Measurements from ENCODE around the gene PLCB1.

PLCB1 gene

DNA sequence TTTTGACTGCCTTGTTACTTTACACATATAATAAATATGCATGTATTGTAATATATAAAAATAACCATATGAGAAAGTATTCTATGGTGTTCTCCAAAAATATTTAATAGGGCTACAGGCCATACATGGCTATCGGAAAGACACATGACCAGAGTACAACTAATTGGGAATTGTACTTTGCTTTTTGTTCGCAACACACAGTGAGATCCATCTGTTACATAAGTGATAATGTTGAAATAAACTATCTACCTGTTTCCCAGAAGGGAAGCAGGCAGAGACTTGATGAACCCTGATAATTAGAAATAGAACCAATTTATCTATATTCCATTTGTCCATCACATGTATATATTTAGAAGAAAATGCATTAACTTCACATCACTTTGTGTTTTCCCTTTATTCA is 592.8 kb downstream of the PLCB1 start:
- Mint-ChIP-seq H3K27me3 (peaks cover 8% of the 10 kb centered on the region), H3K27ac (no peak overlapping the region), H3K9me3 (no peaks in the 10 kb centered on the region), H3K36me3 (no peaks in the 10 kb centered on the region), H3K4me3 (no peak overlapping the region), H3K4me1 (no peaks in the 10 kb centered on the region)
- ATAC-seq, result no peak

DNA sequence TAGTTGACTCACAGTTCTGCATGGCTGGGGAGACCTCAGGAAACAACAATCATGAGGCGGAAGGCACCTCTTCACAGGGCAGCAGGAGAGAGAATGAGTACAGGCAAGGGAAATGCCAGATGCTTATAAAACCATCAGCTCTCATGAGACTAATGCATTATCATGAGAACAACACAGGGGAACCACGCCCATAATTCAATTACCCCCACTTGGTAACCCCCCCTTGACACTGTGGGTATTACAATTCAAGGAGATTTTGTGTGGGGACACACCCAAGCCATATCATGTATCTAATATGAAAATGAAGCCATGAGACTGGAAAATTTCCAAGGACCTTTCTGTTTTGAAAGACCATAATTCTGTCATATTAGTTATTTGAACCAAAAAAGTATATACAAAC is 594.4 kb downstream of the PLCB1 start:
- no peak for ATAC-seq

GRCh38 chr20:8735014-8735413 is 602.9 kb downstream of the PLCB1 start:
- H3K27ac Mint-ChIP-seq, result no peak overlapping the region
- no peaks in the 10 kb centered on the region for H3K4me1 Mint-ChIP-seq
- H3K36me3 Mint-ChIP-seq, result no peaks in the 10 kb centered on the region
- no peaks in the 10 kb centered on the region for H3K27me3 Mint-ChIP-seq
- H3K9me3 Mint-ChIP-seq, result peaks cover 3% of the 10 kb centered on the region
- no peak for ATAC-seq
- H3K4me3 Mint-ChIP-seq, result no peak overlapping the region

More for the DNA sequence above, 594.4 kb downstream of the PLCB1 start:
- no peaks in the 10 kb centered on the region for H3K9me3 Mint-ChIP-seq
- H3K4me1 Mint-ChIP-seq, result no peaks in the 10 kb centered on the region
- H3K27me3 Mint-ChIP-seq, result peaks cover 8% of the 10 kb centered on the region
- no peaks in the 10 kb centered on the region for H3K36me3 Mint-ChIP-seq
- H3K4me3 Mint-ChIP-seq, result no peak overlapping the region
- H3K27ac Mint-ChIP-seq, result no peak overlapping the region

GRCh38 chr20:8735674-8736073 is 603.6 kb downstream of the PLCB1 start:
- ATAC-seq, result no peak
- no peak overlapping the region for H3K4me3 Mint-ChIP-seq
- H3K4me1 Mint-ChIP-seq, result no peaks in the 10 kb centered on the region
- H3K27me3 Mint-ChIP-seq, result no peaks in the 10 kb centered on the region
- H3K9me3 Mint-ChIP-seq, result peaks cover 3% of the 10 kb centered on the region
- no peak overlapping the region for H3K27ac Mint-ChIP-seq
- H3K36me3 Mint-ChIP-seq, result no peaks in the 10 kb centered on the region

DNA sequence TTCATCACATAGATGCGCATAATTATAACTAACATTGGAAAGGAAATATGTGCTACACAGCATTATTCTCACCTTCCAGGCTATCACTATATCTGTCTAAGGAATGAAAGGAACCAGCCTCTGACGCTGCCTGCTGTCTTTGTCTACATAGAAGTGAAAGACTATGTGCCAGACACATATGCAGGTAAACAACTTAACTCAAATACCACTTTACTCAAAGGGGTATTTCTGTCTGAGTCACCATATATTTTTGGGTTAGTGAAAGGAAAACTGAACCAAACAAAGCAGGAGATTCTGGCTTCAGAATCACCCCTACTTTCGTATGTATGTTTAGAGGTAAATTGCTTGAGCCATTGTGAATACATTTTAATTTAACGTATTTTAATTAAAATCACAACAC is 608.2 kb downstream of the PLCB1 start:
- peaks cover 3% of the 10 kb centered on the region for H3K9me3 Mint-ChIP-seq
- no peaks in the 10 kb centered on the region for H3K4me1 Mint-ChIP-seq
- H3K36me3 Mint-ChIP-seq, result no peaks in the 10 kb centered on the region
- H3K27me3 Mint-ChIP-seq, result no peaks in the 10 kb centered on the region
- no peak overlapping the region for H3K27ac Mint-ChIP-seq
- no peak overlapping the region for H3K4me3 Mint-ChIP-seq
- peak; percentile 48 for ATAC-seq

DNA sequence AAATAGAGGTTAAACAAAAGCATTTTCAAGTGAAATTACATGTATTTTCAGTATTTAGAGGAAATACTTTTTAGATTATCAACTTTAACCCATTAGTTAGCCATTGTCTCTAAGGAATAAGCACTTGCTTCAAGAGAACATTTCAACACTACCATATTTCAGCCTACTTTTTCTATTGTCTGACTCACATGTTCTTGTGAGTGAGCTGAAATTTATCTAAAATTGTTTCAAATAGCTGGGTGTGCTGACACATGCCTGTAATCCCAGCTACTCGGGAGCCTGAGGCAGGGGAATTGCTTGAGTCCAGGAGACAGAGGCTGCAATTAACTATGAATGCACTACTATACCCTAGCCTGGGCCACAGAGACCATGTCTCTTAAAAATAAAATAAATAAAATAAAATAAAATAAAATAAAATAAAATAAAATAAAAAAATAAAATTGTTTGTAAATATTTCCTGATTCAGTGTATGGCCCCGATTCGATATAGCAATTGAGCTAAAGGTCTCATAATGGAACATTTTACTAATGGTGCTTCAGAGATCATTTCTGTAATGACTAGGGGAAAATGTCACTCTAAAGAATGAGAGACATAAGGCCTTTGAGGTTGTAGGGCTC is 612.3 kb downstream of the PLCB1 start:
- no peaks in the 10 kb centered on the region for H3K36me3 Mint-ChIP-seq
- no peak overlapping the region for H3K27ac Mint-ChIP-seq
- H3K4me3 Mint-ChIP-seq, result no peak overlapping the region
- H3K4me1 Mint-ChIP-seq, result no peaks in the 10 kb centered on the region
- H3K27me3 Mint-ChIP-seq, result no peaks in the 10 kb centered on the region
- H3K9me3 Mint-ChIP-seq, result no peaks in the 10 kb centered on the region
- no peak for ATAC-seq

DNA sequence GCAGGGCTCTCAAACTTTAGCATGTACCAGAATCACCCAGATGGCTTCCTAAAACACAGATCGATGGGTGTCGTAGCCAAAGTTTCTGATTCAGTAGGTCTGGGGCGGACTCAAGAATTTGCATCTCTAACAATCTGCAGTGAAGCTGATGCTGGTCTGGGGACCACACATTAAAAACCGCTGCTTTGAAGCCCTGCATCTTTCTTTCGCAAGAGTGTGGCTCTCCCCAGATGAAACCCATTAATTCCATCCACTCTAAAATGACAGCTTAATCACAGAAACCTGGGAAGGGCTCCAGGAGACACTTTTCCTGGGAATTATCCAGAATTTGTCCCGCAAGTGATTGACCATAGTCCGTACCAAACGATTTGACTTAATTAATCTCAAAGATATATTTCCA is 617.0 kb downstream of the PLCB1 start:
- Mint-ChIP-seq H3K9me3 (no peaks in the 10 kb centered on the region), H3K27me3 (no peaks in the 10 kb centered on the region), H3K4me1 (no peaks in the 10 kb centered on the region), H3K36me3 (no peaks in the 10 kb centered on the region), H3K4me3 (no peak overlapping the region), H3K27ac (no peak overlapping the region)
- ATAC-seq, result no peak

DNA sequence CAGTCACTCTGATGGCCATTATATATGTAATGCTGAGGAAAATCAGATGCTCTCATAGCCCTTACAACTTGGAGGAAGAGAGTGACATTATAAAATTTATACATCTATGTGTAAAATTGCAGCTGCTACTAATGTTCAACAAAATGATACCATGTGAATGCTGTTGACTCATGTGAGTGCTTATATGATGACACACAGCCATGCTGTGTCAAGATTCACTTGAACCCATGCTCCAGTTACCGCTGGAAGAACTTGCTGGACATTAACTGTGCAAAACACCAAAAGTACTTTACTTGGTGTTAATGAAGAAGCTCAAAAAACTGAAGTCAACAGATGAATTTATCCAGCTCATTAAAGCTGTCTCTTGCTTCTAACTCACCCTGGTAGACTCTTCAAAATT is 617.9 kb downstream of the PLCB1 start:
- Mint-ChIP-seq H3K36me3 (no peaks in the 10 kb centered on the region), H3K4me3 (no peak overlapping the region), H3K27me3 (no peaks in the 10 kb centered on the region), H3K9me3 (no peaks in the 10 kb centered on the region), H3K27ac (no peak overlapping the region), H3K4me1 (no peaks in the 10 kb centered on the region)
- no peak for ATAC-seq

GRCh38 chr20:8755340-8756118 is 623.5 kb downstream of the PLCB1 start:
- H3K4me1 Mint-ChIP-seq, result no peaks in the 10 kb centered on the region
- no peaks in the 10 kb centered on the region for H3K36me3 Mint-ChIP-seq
- no peaks in the 10 kb centered on the region for H3K27me3 Mint-ChIP-seq
- H3K27ac Mint-ChIP-seq, result no peak overlapping the region
- no peak overlapping the region for H3K4me3 Mint-ChIP-seq
- no peak for ATAC-seq
- H3K9me3 Mint-ChIP-seq, result no peaks in the 10 kb centered on the region

DNA sequence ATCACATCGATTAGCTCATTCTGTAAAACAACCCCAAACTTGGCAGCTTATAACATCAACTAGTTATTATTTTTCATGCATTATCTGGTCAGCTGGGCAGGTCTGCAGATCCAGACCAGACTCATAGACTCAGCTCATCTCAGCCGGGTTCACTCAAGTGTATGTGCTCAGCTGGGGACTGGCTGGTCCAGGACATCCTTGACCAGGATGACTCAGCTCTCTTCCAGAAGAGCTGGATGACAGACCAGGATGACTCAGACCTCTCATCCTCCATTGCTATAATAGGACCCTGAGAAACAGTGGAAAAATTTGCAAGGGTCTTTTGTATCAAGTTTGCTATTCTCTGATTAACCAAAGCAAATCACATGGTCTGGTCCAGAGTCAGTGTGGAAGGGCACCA is 624.3 kb downstream of the PLCB1 start:
- H3K9me3 Mint-ChIP-seq, result no peaks in the 10 kb centered on the region
- ATAC-seq, result no peak
- H3K4me1 Mint-ChIP-seq, result no peaks in the 10 kb centered on the region
- H3K4me3 Mint-ChIP-seq, result no peak overlapping the region
- H3K27me3 Mint-ChIP-seq, result no peaks in the 10 kb centered on the region
- no peak overlapping the region for H3K27ac Mint-ChIP-seq
- H3K36me3 Mint-ChIP-seq, result no peaks in the 10 kb centered on the region

DNA sequence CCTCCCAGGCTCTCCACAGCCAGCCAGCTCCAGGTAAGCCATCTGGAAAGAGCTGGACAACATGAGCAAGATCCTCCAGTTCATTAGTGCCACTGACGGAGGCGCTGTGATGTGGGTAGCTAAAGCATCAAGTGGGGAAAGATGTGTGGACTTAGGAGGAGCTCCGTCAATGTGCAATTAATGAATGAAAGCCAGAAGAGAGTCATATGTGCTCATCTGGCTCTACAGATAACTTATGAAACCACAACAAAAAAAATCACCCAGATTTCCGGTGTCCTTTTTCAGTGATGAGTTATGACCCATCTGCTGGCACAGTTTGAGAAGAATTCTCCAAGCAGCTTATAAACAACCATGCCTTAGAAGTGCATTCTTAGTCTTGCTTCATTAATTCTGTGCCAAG is 625.1 kb downstream of the PLCB1 start:
- no peak overlapping the region for H3K27ac Mint-ChIP-seq
- H3K4me3 Mint-ChIP-seq, result no peak overlapping the region
- H3K4me1 Mint-ChIP-seq, result no peaks in the 10 kb centered on the region
- no peaks in the 10 kb centered on the region for H3K36me3 Mint-ChIP-seq
- ATAC-seq, result no peak
- no peaks in the 10 kb centered on the region for H3K9me3 Mint-ChIP-seq
- no peaks in the 10 kb centered on the region for H3K27me3 Mint-ChIP-seq

- no peaks in the 10 kb centered on the region for H3K36me3 Mint-ChIP-seq
- ATAC-seq, result no peak
- no peaks in the 10 kb centered on the region for H3K4me1 Mint-ChIP-seq
- no peak overlapping the region for H3K27ac Mint-ChIP-seq
- H3K27me3 Mint-ChIP-seq, result no peaks in the 10 kb centered on the region
- H3K4me3 Mint-ChIP-seq, result no peak overlapping the region
- H3K9me3 Mint-ChIP-seq, result no peaks in the 10 kb centered on the region
Measured at GRCh38 chr20:8764344-8764962, 632.4 kb downstream of the PLCB1 start.

- Mint-ChIP-seq H3K27me3 (no peaks in the 10 kb centered on the region), H3K4me3 (no peak overlapping the region), H3K27ac (no peak overlapping the region), H3K9me3 (peaks cover 3% of the 10 kb centered on the region), H3K4me1 (no peaks in the 10 kb centered on the region), H3K36me3 (no peaks in the 10 kb centered on the region)
- ATAC-seq, result no peak
Measured at GRCh38 chr20:8766868-8767390, 634.9 kb downstream of the PLCB1 start.

DNA sequence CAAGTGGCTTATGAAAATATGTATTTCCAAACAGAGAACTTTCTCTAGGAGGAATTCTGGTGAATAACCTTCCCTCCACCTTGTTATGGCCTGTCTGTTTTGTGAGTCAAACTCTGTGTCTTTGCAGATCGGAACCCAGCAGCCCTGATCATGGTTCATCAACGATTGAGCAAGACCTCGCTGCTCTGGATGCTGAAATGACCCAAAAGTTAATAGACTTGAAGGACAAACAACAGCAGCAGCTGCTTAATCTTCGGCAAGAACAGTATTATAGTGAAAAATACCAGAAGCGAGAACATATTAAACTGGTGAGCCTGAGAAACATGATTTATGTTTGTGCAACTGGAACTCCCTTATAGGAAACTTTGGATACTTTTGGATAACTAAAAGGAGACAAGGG is 642.3 kb downstream of the PLCB1 start:
- ATAC-seq, result no peak
- Mint-ChIP-seq H3K27me3 (no peaks in the 10 kb centered on the region), H3K9me3 (peaks cover 3% of the 10 kb centered on the region), H3K27ac (no peak overlapping the region), H3K36me3 (no peaks in the 10 kb centered on the region), H3K4me1 (no peaks in the 10 kb centered on the region), H3K4me3 (no peak overlapping the region)

- Mint-ChIP-seq H3K27me3 (no peaks in the 10 kb centered on the region), H3K4me3 (no peak overlapping the region), H3K36me3 (no peaks in the 10 kb centered on the region), H3K9me3 (peaks cover 4% of the 10 kb centered on the region), H3K27ac (no peak overlapping the region), H3K4me1 (no peaks in the 10 kb centered on the region)
- ATAC-seq, result no peak
Measured at GRCh38 chr20:8777911-8778310, 645.8 kb downstream of the PLCB1 start.

- Mint-ChIP-seq H3K4me1 (no peaks in the 10 kb centered on the region), H3K4me3 (no peak overlapping the region), H3K36me3 (no peaks in the 10 kb centered on the region), H3K27ac (no peak overlapping the region), H3K27me3 (no peaks in the 10 kb centered on the region), H3K9me3 (peaks cover 4% of the 10 kb centered on the region)
- ATAC-seq, result no peak
Measured at GRCh38 chr20:8778387-8778786, 646.3 kb downstream of the PLCB1 start.

Measured in stimulated activated memory B cell treated with anti-CD40 and anti-IgM and Interleukin-4, amounts not matched to agents 10 μg/mL and 1 μg/mL and 100 μg/mL, for 72 hours (primary cell).